ENCODE results near the gene YES1. TPM values are rescaled to one million over a fixed set of nuclear protein-coding genes. Genes with fewer than 3 reads are reported as not detected.
A peak's percentile ranks its signal among the peaks of the same experiment; 100 is the strongest.

The YES1 gene
- total and polyA plus RNA-seq, 2 of the 13 experiments (the other 11 are each of a cell fraction or from before 2014, with no cell fraction given), result 17.2 to 70.8 TPM

GRCh38 chr18:812376-813171 lies 532 bp upstream of the YES1 start (continued):
- TF ChIP-seq MTERF4 (CRISPR knock-in tag; IDR thresholded peaks at IDR 0.05), result 0 out of 2 replicates have a peak, but pooled peaks have one; percentile 31
- TF ChIP-seq NPAS2 (CRISPR knock-in tag; IDR thresholded peaks at IDR 0.05; ENCODE audit: borderline replicate concordance), result no peak
- TF ChIP-seq, protein P1, sequence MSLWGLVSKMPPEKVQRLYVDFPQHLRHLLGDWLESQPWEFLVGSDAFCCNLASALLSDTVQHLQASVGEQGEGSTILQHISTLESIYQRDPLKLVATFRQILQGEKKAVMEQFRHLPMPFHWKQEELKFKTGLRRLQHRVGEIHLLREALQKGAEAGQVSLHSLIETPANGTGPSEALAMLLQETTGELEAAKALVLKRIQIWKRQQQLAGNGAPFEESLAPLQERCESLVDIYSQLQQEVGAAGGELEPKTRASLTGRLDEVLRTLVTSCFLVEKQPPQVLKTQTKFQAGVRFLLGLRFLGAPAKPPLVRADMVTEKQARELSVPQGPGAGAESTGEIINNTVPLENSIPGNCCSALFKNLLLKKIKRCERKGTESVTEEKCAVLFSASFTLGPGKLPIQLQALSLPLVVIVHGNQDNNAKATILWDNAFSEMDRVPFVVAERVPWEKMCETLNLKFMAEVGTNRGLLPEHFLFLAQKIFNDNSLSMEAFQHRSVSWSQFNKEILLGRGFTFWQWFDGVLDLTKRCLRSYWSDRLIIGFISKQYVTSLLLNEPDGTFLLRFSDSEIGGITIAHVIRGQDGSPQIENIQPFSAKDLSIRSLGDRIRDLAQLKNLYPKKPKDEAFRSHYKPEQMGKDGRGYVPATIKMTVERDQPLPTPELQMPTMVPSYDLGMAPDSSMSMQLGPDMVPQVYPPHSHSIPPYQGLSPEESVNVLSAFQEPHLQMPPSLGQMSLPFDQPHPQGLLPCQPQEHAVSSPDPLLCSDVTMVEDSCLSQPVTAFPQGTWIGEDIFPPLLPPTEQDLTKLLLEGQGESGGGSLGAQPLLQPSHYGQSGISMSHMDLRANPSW (CRISPR knock-in tag; IDR thresholded peaks at IDR 0.05; ENCODE audit: borderline replicate concordance), result no peak
- no peak for TF ChIP-seq SMAD3 (CRISPR knock-in tag; IDR thresholded peaks at IDR 0.05)
- TF ChIP-seq ZNF646 (CRISPR knock-in tag; IDR thresholded peaks at IDR 0.05), result no peak
- no peak for TF ChIP-seq HHEX (CRISPR knock-in tag; IDR thresholded peaks at IDR 0.05)
- TF ChIP-seq ZNF180 (CRISPR knock-in tag; IDR thresholded peaks at IDR 0.05; ENCODE audit: borderline replicate concordance, low read depth), result no peak
- peak; percentile 76; the same call in 1 of the 2 replicates for TF ChIP-seq ZBTB7A (CRISPR knock-in tag; IDR thresholded peaks at IDR 0.05)
- TF ChIP-seq, protein P2, sequence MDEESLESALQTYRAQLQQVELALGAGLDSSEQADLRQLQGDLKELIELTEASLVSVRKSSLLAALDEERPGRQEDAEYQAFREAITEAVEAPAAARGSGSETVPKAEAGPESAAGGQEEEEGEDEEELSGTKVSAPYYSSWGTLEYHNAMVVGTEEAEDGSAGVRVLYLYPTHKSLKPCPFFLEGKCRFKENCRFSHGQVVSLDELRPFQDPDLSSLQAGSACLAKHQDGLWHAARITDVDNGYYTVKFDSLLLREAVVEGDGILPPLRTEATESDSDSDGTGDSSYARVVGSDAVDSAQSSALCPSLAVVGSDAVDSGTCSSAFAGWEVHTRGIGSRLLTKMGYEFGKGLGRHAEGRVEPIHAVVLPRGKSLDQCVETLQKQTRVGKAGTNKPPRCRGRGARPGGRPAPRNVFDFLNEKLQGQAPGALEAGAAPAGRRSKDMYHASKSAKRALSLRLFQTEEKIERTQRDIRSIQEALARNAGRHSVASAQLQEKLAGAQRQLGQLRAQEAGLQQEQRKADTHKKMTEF (CRISPR knock-in tag; IDR thresholded peaks at IDR 0.05), result no peak; the same call in 1 of the 2 replicates
- TF ChIP-seq SNRNP70 (IDR thresholded peaks at IDR 0.05; ENCODE audit: low read depth, low read length), result no peak
- TF ChIP-seq ZNF609 (CRISPR knock-in tag; IDR thresholded peaks at IDR 0.05; ENCODE audit: borderline replicate concordance), result no peak

All from HepG2 (cell line).